Measurements from ENCODE around the gene ZNF558.

The ZNF558 gene

DNA sequence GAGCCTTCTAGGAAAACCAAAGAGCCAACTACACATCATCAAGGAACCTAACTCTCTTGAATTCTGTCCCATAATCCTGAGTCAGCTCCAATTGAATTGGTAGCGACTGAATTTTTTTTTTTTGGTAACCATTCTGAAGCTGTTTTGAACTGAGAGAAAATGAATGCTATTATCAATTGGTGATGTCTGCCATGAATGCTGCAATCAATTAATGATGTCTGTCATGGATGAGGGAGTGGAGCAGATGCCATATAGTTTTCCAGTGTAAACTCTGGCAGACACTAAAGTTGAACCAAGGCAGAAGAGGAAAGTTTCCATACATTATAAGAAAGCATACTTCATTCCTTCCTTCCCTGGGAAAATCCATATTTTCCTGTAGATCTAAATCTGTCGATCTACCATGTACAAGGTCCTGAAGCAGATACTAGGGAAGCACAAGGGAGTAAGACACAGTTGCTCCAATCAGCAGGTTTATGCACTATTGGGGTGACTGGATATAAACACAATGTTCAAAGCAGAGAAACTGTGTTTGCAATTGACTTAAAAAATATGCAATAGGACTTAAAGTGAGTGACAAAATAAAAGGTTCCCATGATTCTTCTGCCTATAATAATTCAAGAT is 48.9 kb upstream of the ZNF558 start:
- CTCF ChIA-PET, result no interaction called here
- TF ChIP-seq ZBTB17 (tag by site-specific recombination; IDR thresholded peaks at IDR 0.05) (peak; percentile 88), ZNF169 (tag by site-specific recombination; IDR thresholded peaks at IDR 0.05) (no peak)
- Histone ChIP-seq H3K9me3 (ENCODE audit: control insufficient read depth, insufficient read depth, low read depth, low read length) (no peaks in the 10 kb centered on the region), H3K4me1 (ENCODE audit: control insufficient read depth, insufficient read depth, low read length) (no peaks in the 10 kb centered on the region), H3K36me3 (ENCODE audit: control insufficient read depth in 2 of 2, insufficient read depth in 1 of 2, low read length in 2 of 2) (no peaks in the 10 kb centered on the region), H3K27ac (ENCODE audit: extremely low read depth, low read depth, low read length) (no peak overlapping the region), H3K4me3 (ENCODE audit: low read depth, low read length) (no peak overlapping the region)
- POLR2A ChIA-PET, result no interaction called here

DNA sequence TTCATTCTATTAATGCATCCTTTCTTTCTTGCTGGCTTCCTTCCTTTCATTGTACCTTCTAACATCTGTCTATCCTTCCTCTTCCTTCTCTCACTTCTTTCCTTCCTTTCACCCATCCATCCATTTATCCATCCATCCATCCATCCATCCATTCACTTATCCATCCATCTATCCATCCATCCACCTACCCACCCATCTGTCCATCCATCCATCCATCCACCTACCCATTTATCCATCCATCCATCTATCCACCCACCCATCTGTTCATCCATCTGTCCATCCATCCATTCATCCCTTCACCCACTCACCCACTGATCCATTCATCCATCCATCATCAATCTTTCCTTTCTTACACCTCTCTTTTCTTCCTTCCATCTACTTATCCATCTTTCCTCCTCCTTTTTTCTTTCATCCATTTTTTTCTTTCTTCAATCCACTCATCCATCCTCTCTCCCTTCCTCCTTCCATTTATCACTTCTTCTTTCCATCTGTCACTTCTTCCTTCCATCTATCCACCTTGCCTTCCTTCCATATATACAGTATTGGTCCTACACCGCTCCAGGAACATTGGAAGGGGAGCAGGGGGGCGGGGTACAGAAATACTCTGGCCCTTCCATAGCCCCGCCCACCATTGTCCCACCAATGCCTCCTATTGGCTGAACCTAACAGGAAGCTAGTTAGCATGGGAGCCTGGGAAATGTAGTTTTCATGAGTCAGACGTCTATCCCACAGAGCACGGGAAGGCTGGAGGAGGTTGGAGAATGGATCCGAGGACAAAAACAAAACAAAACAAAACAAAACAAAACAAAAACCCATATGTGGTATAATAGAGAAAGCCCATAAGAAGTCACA is 46.0 kb upstream of the ZNF558 start:
- H3K4me1 ChIP-seq (ENCODE audit: control insufficient read depth, insufficient read depth, low read length), result no peaks in the 10 kb centered on the region
- ChIA-PET POLR2A (no interaction called here), CTCF (no interaction called here)
- TF ChIP-seq ZNF843 (tag by site-specific recombination; IDR thresholded peaks at IDR 0.05) (no peak), ZNF596 (tag by site-specific recombination; IDR thresholded peaks at IDR 0.05) (no peak), ZBTB8A (tag by site-specific recombination; IDR thresholded peaks at IDR 0.05) (no peak), FEZF1 (tag by site-specific recombination; IDR thresholded peaks at IDR 0.05) (no peak), ZNF223 (tag by site-specific recombination; IDR thresholded peaks at IDR 0.05) (no peak), ZNF366 (tag by site-specific recombination; conservative IDR thresholded peaks at IDR 0.05) (peak; percentile 97), MZF1 (tag by site-specific recombination; IDR thresholded peaks at IDR 0.05; ENCODE audit: borderline replicate concordance) (no peak), ZNF426 (tag by site-specific recombination; IDR thresholded peaks at IDR 0.05) (no peak), ZNF23 (tag by site-specific recombination; IDR thresholded peaks at IDR 0.05; ENCODE audit: borderline replicate concordance) (no peak), KLF7 (tag by site-specific recombination; IDR thresholded peaks at IDR 0.05; ENCODE audit: borderline replicate concordance) (no peak), ZNF324 (tag by site-specific recombination; IDR thresholded peaks at IDR 0.05) (no peak), ZNF248 (tag by site-specific recombination; IDR thresholded peaks at IDR 0.05) (0 out of 2 replicates have a peak, but pooled peaks have one; percentile 8), ZFP37 (tag by site-specific recombination; IDR thresholded peaks at IDR 0.05) (no peak), ZBTB17 (tag by site-specific recombination; IDR thresholded peaks at IDR 0.05) (peak; percentile 47; the same call in 1 of the 2 replicates)
- TF ChIP-seq, protein P1, sequence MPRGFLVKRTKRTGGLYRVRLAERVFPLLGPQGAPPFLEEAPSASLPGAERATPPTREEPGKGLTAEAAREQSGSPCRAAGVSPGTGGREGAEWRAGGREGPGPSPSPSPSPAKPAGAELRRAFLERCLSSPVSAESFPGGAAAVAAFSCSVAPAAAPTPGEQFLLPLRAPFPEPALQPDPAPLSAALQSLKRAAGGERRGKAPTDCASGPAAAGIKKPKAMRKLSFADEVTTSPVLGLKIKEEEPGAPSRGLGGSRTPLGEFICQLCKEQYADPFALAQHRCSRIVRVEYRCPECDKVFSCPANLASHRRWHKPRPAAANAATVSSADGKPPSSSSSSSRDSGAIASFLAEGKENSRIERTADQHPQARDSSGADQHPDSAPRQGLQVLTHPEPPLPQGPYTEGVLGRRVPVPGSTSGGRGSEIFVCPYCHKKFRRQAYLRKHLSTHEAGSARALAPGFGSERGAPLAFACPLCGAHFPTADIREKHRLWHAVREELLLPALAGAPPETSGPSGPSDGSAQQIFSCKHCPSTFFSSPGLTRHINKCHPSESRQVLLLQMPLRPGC (tag by site-specific recombination; IDR thresholded peaks at IDR 0.05), result no peak
- TF ChIP-seq, protein P2, sequence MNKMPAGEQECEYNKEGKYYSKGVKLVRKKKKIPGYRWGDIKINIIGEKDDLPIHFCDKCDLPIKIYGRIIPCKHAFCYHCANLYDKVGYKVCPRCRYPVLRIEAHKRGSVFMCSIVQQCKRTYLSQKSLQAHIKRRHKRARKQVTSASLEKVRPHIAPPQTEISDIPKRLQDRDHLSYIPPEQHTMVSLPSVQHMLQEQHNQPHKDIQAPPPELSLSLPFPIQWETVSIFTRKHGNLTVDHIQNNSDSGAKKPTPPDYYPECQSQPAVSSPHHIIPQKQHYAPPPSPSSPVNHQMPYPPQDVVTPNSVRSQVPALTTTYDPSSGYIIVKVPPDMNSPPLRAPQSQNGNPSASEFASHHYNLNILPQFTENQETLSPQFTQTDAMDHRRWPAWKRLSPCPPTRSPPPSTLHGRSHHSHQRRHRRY (tag by site-specific recombination; IDR thresholded peaks at IDR 0.05), result no peak
- H3K27ac ChIP-seq (ENCODE audit: extremely low read depth, low read depth, low read length), result no peak overlapping the region
- no peaks in the 10 kb centered on the region for H3K9me3 ChIP-seq (ENCODE audit: control insufficient read depth, insufficient read depth, low read depth, low read length)
- H3K4me3 ChIP-seq (ENCODE audit: low read depth, low read length), result no peak overlapping the region
- no peaks in the 10 kb centered on the region for H3K36me3 ChIP-seq (ENCODE audit: control insufficient read depth in 2 of 2, insufficient read depth in 1 of 2, low read length in 2 of 2)

DNA sequence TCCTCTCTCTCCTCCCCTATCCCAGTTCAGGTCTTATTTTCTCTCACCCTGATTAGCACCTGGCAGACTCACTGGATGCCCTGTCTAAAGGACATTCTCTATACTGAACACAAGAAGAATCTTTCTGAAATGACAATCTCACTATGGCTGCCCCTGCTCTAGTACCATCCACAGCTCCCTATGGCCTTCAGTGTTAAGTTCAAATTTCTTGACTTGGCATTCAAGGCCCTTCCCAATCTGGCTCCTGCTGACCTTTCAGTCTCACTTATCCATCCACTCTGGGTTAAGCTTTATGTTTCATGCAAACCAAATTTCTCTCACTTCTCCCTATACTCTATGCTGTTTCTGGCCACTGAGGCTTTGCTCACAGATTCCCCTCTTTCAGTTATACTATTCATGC is 34.2 kb upstream of the ZNF558 start:
- ChIA-PET CTCF (no interaction called here), POLR2A (no interaction called here)
- H3K36me3 ChIP-seq (ENCODE audit: control insufficient read depth in 2 of 2, insufficient read depth in 1 of 2, low read length in 2 of 2), result no peaks in the 10 kb centered on the region
- H3K9me3 ChIP-seq (ENCODE audit: control insufficient read depth, insufficient read depth, low read depth, low read length), result no peaks in the 10 kb centered on the region
- no peak overlapping the region for H3K4me3 ChIP-seq (ENCODE audit: low read depth, low read length)
- TF ChIP-seq ZNF16 (tag by site-specific recombination; IDR thresholded peaks at IDR 0.05; ENCODE audit: low read depth) (peak; percentile 67; the same call in 1 of the 2 replicates), GLI4 (tag by site-specific recombination; IDR thresholded peaks at IDR 0.05) (0 out of 2 replicates have a peak, but pooled peaks have one; percentile 55)
- TF ChIP-seq, protein P3, sequence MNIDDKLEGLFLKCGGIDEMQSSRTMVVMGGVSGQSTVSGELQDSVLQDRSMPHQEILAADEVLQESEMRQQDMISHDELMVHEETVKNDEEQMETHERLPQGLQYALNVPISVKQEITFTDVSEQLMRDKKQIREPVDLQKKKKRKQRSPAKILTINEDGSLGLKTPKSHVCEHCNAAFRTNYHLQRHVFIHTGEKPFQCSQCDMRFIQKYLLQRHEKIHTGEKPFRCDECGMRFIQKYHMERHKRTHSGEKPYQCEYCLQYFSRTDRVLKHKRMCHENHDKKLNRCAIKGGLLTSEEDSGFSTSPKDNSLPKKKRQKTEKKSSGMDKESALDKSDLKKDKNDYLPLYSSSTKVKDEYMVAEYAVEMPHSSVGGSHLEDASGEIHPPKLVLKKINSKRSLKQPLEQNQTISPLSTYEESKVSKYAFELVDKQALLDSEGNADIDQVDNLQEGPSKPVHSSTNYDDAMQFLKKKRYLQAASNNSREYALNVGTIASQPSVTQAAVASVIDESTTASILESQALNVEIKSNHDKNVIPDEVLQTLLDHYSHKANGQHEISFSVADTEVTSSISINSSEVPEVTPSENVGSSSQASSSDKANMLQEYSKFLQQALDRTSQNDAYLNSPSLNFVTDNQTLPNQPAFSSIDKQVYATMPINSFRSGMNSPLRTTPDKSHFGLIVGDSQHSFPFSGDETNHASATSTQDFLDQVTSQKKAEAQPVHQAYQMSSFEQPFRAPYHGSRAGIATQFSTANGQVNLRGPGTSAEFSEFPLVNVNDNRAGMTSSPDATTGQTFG (tag by site-specific recombination; IDR thresholded peaks at IDR 0.05; ENCODE audit: borderline replicate concordance), result no peak
- H3K27ac ChIP-seq (ENCODE audit: extremely low read depth, low read depth, low read length), result no peak overlapping the region
- no peaks in the 10 kb centered on the region for H3K4me1 ChIP-seq (ENCODE audit: control insufficient read depth, insufficient read depth, low read length)

All from HEK293 (cell line).